SKM-1 (cell line): ENCODE measurements around the gene ENOX2.
"Not testable (repeated sequence)": the region's sequence is repeated elsewhere in the genome, so short reads cannot be mapped to it uniquely, and the experiment has no call there.

Experiments used
- DNase-seq: peaks from one replicate; lab custom pipeline; 2025; ENCODE audit not compliant: unreplicated experiment; lab: John Stamatoyannopoulos, UW

ENOX2 gene

GRCh38 chrX:130828641-130829040 is 74.4 kb downstream of the ENOX2 start:
- DNase-seq: no peak

DNA sequence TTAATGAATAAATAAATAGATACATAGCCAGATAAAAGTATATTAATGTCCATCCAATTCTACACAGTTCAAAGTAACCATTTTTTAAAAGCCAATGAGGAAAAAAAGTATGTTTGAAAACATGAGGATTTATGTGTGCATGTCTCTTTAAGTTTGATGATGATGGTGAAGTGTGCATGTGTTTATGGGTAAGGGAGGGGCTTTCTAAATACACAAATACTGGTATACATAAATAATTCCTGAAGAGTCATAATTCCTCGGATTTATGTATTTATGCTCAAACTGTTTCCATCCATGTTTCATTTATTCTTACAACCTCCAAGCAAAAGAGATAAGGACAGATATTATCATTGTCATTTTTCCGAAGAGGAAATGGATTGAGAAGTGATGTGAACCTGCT is 75.4 kb downstream of the ENOX2 start:
- DNase-seq: no peak

DNA sequence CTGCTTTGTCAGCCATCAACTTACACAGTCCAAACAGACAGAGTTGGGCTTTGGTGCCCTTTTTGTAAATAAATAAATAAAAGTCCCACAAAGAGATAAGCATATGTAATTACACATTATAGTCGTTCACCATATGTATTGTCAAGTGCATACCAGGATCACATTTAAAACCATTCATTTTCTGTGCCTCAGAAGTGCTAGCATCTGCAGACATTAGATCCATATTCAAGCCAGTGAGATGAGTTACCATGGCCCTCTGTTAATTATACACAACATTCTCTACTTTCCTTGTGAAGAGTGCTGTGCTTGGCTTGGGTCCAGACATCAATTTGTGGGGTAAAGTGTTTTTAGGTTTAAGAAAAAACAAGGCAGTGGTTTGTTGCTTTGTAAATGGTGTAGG is 76.8 kb downstream of the ENOX2 start:
- no peak for DNase-seq

- DNase-seq: no peak
Observed at GRCh38 chrX:130825525-130825924, 77.5 kb downstream of the ENOX2 start.

DNA sequence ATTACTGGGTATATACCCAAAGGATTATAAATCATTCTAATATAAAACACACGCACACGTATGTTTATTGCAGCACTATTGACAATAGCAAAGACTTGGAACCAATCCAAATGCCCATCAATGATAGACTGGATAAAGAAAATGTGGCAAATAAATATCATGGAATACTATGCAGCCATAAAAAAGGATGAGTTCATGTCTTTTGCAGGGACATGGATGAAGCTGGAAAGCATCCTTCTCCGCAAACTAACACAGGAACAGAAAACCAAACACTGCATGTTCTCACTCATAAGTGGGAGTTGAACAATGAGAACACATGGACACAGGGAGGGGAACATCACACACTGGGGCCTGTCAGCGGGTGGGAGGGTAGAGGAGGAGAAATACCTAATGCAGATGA is 83.6 kb downstream of the ENOX2 start:
- DNase-seq: not testable (repeated sequence)

DNA sequence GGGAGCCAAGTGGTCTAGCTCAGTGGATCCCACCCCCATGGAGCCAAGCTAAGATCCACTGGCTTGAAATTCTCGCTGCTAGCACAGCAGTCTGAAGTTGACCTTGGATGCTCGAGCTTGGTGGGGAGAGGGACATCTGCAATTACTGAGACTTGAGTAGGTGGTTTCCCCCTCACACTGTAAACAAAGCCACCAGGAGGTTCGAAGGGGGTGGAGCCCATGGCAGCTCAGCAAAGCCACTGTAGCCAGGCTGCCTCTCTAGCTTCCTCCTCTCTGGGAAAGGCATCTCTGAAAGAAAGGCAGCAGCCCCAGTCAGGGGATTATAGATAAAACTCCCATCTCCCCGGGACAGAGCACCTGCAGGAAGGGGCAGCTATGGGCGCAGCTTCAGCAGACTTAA is 89.1 kb downstream of the ENOX2 start:
- not testable (repeated sequence) for DNase-seq

GRCh38 chrX:130810561-130810960 is 92.4 kb downstream of the ENOX2 start:
- DNase-seq: no peak

DNA sequence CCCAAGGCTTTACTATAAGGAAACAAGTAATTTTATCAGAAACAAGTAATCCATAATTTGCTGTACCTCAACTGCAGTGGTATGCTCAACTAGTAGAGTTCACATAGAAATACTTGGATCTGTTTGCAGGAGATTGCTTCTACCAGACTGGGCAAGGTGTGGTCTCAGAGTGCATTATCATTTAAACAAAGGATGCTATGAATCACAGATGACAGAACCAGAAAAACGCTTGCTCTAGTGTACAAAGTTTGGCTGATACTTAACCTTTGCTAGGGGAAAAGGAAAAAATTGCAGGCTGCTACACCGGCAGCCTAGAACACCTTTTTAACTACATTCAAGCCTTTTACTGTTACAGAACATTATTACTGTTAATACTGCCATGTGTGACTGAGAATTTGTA is 97.1 kb downstream of the ENOX2 start:
- DNase-seq: no peak

GRCh38 chrX:130803537-130803936 is 99.5 kb downstream of the ENOX2 start:
- DNase-seq: no peak

DNA sequence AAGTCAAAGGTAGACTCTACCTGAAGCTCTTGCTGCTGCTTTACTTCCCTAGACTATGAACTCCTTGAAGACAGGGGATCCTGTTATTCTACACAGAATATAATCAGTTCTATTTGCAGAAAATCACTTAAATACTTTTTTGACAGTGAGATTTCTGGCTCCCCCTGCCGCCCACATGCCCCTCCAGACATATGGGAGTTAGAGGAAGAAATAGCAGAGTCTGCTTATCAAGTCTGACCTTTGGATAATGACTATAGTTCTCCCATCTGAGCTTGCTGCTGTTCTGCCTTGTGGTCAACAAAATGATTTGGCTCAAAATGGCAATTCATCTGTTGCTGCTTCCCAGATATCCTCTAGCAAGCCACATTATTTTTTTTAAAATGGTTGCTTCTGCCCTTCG is 101.1 kb downstream of the ENOX2 start:
- DNase-seq: no peak

- no peak for DNase-seq
Observed at GRCh38 chrX:130799393-130799792, 103.6 kb downstream of the ENOX2 start.

GRCh38 chrX:130793975-130794374 is 109.0 kb downstream of the ENOX2 start:
- DNase-seq: no peak

- DNase-seq: not testable (repeated sequence)
Observed at GRCh38 chrX:130791870-130792269, 111.1 kb downstream of the ENOX2 start.

GRCh38 chrX:130789793-130790192 is 113.2 kb downstream of the ENOX2 start:
- no peak for DNase-seq

- DNase-seq: no peak
Observed at GRCh38 chrX:130788786-130789581, 114.0 kb downstream of the ENOX2 start.

DNA sequence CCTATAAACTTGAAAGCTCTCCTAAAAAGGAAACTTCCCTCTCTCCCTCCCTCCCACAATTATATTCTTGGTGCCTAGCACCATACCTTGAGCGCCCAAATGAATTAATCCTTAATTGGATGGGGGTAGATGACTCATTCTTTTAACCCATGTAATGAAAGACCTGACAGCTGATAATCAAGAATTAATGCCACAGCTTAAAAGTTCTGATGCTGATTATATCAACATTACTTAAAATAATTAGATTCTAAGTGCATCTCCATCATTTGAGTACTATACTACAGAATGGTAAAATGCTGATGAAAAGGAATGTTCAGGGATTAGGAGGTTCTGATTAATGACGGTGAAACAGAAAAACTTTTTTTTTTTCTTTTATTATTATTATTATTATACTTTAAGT is 117.0 kb downstream of the ENOX2 start:
- DNase-seq: no peak

GRCh38 chrX:130778773-130779172 is 124.2 kb downstream of the ENOX2 start:
- DNase-seq: no peak

DNA sequence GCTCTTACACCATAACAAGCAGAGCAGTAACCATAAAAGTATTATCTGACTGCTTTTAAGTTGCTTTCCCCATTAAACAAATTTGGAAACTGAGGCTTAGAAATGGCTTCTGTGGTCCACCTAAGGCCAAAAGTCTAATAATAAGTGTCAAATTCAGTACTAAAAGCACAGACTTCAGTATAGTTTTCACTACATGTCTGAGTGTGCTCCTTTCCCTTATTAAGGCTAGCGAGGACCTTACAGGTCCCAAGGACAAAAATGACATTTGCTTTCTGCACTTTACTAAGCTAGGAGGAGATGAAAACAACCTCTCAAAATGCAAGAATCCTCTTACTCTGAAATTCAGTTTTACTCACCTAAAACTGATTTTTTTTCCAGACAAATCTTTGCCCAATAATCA is 127.2 kb downstream of the ENOX2 start:
- no peak for DNase-seq

DNA sequence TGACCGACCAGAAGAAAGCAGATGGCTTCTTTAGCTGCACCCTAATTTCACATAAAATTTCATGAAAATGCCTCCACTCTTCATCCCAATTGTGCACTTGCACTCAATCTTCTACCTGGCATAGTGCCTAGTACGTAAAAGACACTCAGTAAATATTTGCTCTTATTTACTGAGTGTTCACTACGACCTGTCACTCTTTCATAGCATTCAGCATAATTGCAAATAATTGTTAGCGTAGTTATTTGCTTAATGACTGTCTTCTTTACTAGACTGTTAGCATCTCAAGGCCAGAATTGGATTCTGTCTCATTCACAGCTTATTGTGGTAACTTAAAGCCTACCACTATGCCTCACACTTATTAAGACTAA is 130.2 kb downstream of the ENOX2 start:
- no peak for DNase-seq

GRCh38 chrX:130772105-130772775 is 130.8 kb downstream of the ENOX2 start:
- DNase-seq: no peak

- no peak for DNase-seq
Observed at GRCh38 chrX:130771648-130772047, 131.4 kb downstream of the ENOX2 start.

DNA sequence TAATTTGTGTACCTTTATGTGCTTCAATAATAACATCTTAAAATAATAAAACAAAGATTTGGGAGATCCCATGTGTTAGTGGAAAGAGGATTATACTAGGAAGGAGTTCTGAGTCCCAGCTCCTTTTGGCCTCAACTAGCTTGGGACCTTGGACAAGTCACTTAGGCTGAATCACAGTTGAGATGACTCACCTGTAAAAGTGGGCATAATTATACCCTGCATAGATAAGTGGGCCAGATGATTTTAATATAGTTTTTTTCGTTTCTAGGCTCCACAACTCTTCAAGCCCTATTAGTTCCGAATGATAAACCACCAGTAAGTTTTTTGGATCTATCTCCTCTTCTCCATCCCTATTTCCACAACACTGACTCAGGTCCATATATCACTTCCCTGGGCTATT is 131.8 kb downstream of the ENOX2 start:
- no peak for DNase-seq

DNA sequence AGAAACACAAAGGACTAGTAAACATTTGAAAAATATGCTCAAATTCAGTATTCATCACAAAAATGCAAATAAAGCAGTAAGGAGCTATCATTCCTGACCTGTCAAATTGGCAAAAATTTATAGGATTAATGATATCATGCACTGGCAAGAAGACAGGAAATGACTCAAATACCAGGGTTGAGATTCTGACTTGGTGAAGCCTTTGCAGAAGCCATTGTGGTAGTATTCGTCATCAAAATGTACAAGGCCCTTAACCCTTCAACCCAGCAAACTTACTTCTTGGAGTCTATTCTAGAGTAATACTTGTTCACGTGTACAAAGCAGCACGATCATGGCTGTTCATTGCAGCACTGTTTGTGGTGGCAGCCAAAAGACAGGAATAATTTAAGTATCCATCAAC is 132.4 kb downstream of the ENOX2 start:
- DNase-seq: no peak
